Activated CD4-positive, alpha-beta memory T cell treated with anti-CD3 and anti-CD28 coated beads for 36 hours (primary cell): ENCODE results near the gene SH3PXD2A. TPM values are rescaled to one million over a fixed set of nuclear protein-coding genes. Genes with fewer than 3 reads are reported as not detected.
"Not testable (repeated sequence)": the region's sequence is repeated elsewhere in the genome, so short reads cannot be mapped to it uniquely, and the experiment has no call there.

Experiments used
- CTCF ChIA-PET: fragments of 350-600 bp; sonication (Branson Sonifier 250); formaldehyde crosslinking; loops from one replicate; lab custom pipeline; 2021; ENCODE audit warnings: antibody characterized with exemption, inconsistent platforms; lab: Charles Lee
- POLR2A ChIA-PET: fragments of 350-600 bp; sonication (Branson Sonifier 250); formaldehyde crosslinking; loops from one replicate; lab custom pipeline; 2021; ENCODE audit warnings: antibody characterized with exemption; lab: Charles Lee
- DNase-seq: peaks from one replicate; pipeline ENCODE4 v3.0.0-alpha.2; 2020
- H3K27ac Mint-ChIP-seq: one replicate; pipeline ENCODE4 v1.8.0; 2021; ENCODE audit warnings: mixed read lengths
- H3K27me3 Mint-ChIP-seq: one replicate; pipeline ENCODE4 v1.8.0; 2021; ENCODE audit warnings: mixed read lengths
- H3K36me3 Mint-ChIP-seq: one replicate; pipeline ENCODE4 v1.8.0; 2021; ENCODE audit warnings: mixed read lengths
- H3K4me1 Mint-ChIP-seq: one replicate; pipeline ENCODE4 v1.8.0; 2021; ENCODE audit warnings: low read depth, mixed read lengths
- H3K4me3 Mint-ChIP-seq: one replicate; pipeline ENCODE4 v1.8.0; 2021; ENCODE audit warnings: mild to moderate bottlenecking, mixed read lengths
- H3K9me3 Mint-ChIP-seq: one replicate; pipeline ENCODE4 v1.8.0; 2021; ENCODE audit warnings: mixed read lengths
- intact Hi-C: fragments of 100-400 bp; cut with micrococcal nuclease; formaldehyde crosslinking; loops from one replicate; pipeline ENCODE4 v1.15.1; 2023
- total RNA-seq, 2 experiments: library from RNA; stranded (reverse); gene quantifications; one replicate each; pipeline ENCODE4 v1.2.3, GENCODE V29; 2021

SH3PXD2A gene
- total RNA-seq, 2 experiments from 2014 or later, result 10.0 to 10.3 TPM

DNA sequence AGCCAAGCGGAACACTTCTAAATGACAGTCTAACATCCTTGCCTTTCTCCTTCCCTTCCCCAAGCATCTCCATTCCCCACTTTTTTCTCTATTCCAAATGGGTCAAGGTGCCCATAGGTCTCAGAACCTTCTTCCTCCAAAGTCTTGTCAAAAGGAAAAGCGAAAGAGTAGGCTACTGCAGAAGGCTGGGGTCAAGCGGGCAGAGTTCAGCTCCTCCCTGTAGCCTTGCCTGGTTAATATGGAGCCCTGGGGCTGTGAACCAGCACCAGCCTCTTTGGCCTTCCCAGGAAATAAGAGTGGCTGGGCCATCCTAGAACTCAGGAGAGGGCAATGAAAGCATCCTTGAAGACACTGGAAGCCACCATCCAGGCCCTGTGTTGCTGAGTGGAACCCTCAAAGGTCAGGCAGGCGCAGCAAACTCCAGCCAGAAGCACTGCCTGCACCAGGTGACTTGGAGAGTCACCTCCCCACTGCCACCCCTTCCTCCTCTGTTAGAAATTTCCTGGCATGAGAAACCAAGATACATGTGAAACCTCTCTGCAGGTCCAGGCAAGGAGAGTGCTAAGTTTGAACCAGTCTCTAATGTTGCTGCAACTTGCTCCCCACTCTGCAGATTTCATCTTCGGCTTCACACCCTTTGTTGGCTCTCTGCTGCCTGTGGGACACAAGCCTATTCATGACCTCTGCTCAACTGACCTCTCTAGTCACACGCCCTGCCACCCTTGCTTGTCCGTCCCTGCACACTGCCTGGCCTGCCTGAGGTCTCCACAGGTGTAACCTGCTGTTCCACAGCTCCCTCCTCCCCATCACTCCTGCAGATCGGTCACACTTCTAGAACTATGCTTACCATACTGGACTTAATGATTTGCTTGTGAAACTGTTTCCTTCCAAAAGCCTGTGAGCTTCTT is 74.9 kb downstream of the SH3PXD2A start:
- DNase-seq, result no peak
- Mint-ChIP-seq H3K4me3 (no peak overlapping the region), H3K27me3 (peaks cover 5% of the 10 kb centered on the region), H3K36me3 (no peaks in the 10 kb centered on the region), H3K27ac (no peak overlapping the region), H3K9me3 (no peaks in the 10 kb centered on the region), H3K4me1 (peaks cover 16% of the 10 kb centered on the region)
- intact Hi-C loops, result loop anchor here (5.0 kb wide), 1 partner anchor 33 kb away; no protein-coding TSS in a partner anchor
- ChIA-PET POLR2A (no interaction called here), CTCF (interaction anchor here (1.0 to 2.4 kb wide), 5 partner anchors 22 to 78 kb away, joined by 3 to 17 read pairs (median 4); no protein-coding TSS in a partner anchor)

- CTCF ChIA-PET, result interaction anchor here (0.6 to 1.4 kb wide), 2 partner anchors 66 to 69 kb away, joined by 3 to 6 read pairs; no protein-coding TSS in a partner anchor
- no peak for DNase-seq
- Mint-ChIP-seq H3K4me1 (peaks cover 16% of the 10 kb centered on the region), H3K27me3 (peaks cover 5% of the 10 kb centered on the region), H3K4me3 (no peak overlapping the region), H3K27ac (no peak overlapping the region), H3K9me3 (no peaks in the 10 kb centered on the region), H3K36me3 (no peaks in the 10 kb centered on the region)
- POLR2A ChIA-PET, result no interaction called here
- intact Hi-C loops, result no loop called here
These were observed 76.8 kb downstream of the SH3PXD2A start for GRCh38 chr10:103778358-103779139.

DNA sequence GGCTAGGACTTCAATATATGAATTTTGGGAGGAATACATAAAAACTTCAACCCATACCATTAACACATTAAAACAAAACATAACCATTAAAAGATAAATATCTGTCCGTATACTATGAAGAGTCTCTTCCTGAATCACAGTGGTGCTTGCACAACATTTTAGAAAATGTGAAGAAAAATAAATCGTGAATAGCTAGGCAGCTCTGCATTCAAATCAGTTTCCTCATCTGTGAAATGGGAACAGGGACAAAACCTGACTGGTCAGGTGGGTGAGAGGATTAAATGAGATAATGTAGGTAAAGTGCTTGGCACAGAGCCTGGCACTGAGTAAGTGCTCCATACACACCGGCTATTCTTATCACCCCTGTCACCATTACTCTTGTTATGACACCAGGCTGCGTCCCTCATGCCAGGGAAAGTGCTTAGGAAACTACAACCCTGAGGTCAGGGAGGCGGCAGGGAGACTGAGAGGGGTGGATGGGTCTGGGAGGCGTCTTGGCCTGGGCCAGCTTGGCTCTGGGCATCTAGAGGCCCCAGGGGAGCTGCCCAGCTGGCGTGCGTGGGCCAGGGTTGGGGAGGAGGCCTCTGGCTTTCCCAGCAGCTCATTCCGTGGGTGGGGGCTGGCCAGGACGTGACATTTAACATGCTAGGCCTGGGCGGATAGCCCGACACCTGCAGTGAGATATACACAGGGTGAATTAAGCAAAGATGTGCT is 78.3 kb downstream of the SH3PXD2A start:
- ChIA-PET POLR2A (no interaction called here), CTCF (interaction anchor here (1.9 kb wide), 1 partner anchor 22 kb away, joined by 4 read pairs; no protein-coding TSS in a partner anchor)
- Mint-ChIP-seq H3K9me3 (no peaks in the 10 kb centered on the region), H3K27ac (no peak overlapping the region), H3K36me3 (no peaks in the 10 kb centered on the region), H3K4me3 (no peak overlapping the region), H3K4me1 (peaks cover 22% of the 10 kb centered on the region), H3K27me3 (no peaks in the 10 kb centered on the region)
- no peak for DNase-seq
- intact Hi-C loops, result no loop called here

GRCh38 chr10:103775776-103776175 is 79.6 kb downstream of the SH3PXD2A start:
- POLR2A ChIA-PET, result interaction anchor here (1.0 kb wide), 1 partner anchor 11 kb away, joined by 3 read pairs; no protein-coding TSS in a partner anchor
- intact Hi-C loops, result no loop called here
- no peaks in the 10 kb centered on the region for H3K9me3 Mint-ChIP-seq
- H3K27me3 Mint-ChIP-seq, result no peaks in the 10 kb centered on the region
- peaks cover 20% of the 10 kb centered on the region for H3K4me1 Mint-ChIP-seq
- no peak for DNase-seq
- H3K4me3 Mint-ChIP-seq, result no peak overlapping the region
- H3K27ac Mint-ChIP-seq, result no peak overlapping the region
- CTCF ChIA-PET, result interaction anchor here (1.1 to 1.9 kb wide), 2 partner anchors 21 to 63 kb away, joined by 4 read pairs; no protein-coding TSS in a partner anchor
- no peaks in the 10 kb centered on the region for H3K36me3 Mint-ChIP-seq

DNA sequence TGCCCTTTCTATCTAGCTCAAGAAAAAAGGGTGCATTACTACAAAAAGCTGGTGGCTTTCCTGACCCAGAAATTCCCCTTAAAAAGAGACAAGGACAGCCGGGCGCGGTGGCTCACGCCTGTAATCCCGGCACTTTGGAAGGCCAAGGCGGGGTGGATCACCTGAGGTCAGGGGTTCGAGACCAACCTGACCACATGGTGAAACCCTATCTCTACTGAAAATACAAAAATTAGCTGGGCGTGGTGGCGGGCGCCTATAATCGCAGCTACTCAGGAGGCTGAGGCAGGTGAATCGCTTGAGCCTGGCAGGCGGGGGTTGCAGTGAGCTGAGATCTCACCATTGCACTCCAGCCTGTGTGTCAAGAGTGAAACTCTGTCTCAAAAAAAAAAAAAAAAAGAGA is 82.5 kb downstream of the SH3PXD2A start:
- intact Hi-C loops, H3K36me3 Mint-ChIP-seq, H3K9me3 Mint-ChIP-seq, DNase-seq, H3K27me3 Mint-ChIP-seq: not testable (repeated sequence)
- Mint-ChIP-seq H3K4me1 (peaks cover 31% of the 10 kb centered on the region), H3K4me3 (peak overlapping the region; percentile 85), H3K27ac (peak overlapping the region; percentile 89)
- ChIA-PET CTCF (interaction anchor here (0.9 to 3.2 kb wide), 6 partner anchors 9 to 79 kb away, joined by 3 to 20 read pairs (median 6); no protein-coding TSS in a partner anchor), POLR2A (interaction anchor here (0.8 to 1.6 kb wide), 3 partner anchors 9 to 85 kb away, joined by 3 to 5 read pairs (median 4); no protein-coding TSS in a partner anchor)

DNA sequence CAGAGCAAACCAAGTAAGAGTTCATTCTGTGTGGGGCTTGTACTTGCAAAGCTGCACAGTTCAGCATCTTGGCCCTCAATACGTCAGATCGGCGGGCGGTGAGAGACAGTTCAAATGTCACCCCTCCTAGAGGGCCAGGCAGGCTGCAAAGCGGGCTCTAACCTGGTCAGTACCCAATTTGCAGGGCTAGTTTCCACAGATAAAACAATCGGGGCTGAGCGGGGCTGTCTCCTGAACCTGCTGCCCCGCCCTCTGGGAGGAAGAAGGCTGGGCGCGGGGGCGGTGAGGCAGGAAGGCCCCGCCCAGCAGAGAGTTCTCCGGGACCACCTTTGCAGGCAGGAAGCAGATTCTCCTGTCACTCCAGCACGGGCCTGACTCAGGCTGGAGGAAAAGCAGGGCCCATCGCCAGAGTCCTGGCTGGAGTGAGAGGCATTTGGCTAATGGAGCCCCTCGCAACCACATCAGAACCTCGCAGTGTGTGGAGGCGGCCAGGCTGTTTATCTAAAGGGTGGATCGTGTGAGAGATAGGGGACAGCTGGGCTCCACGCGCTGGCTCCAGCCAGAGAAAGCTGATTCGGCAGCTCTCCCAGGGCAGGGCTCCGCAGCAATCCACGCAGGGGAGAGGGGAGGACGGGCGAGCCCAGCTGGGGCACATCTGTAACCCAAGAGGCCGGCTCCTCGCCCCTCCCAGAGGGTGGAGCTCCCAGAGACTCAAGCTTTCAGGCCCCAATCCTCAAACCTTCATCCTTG is 83.1 kb downstream of the SH3PXD2A start:
- no peaks in the 10 kb centered on the region for H3K9me3 Mint-ChIP-seq
- ChIA-PET POLR2A (interaction anchor here (0.7 to 1.6 kb wide), 4 partner anchors 9 to 86 kb away, joined by 3 to 5 read pairs (median 4); no protein-coding TSS in a partner anchor), CTCF (interaction anchor here (0.9 to 3.2 kb wide), 6 partner anchors 9 to 80 kb away, joined by 3 to 20 read pairs (median 6); no protein-coding TSS in a partner anchor)
- intact Hi-C loops, result no loop called here
- DNase-seq, result peak; percentile 75
- no peaks in the 10 kb centered on the region for H3K36me3 Mint-ChIP-seq
- H3K4me3 Mint-ChIP-seq, result peak overlapping the region; percentile 85
- H3K27me3 Mint-ChIP-seq, result no peaks in the 10 kb centered on the region
- peak overlapping the region; percentile 89 for H3K27ac Mint-ChIP-seq
- H3K4me1 Mint-ChIP-seq, result peaks cover 31% of the 10 kb centered on the region

- Mint-ChIP-seq H3K27me3 (no peaks in the 10 kb centered on the region), H3K27ac (no peak overlapping the region), H3K4me1 (peaks cover 42% of the 10 kb centered on the region), H3K36me3 (no peaks in the 10 kb centered on the region), H3K9me3 (no peaks in the 10 kb centered on the region), H3K4me3 (no peak overlapping the region)
- no peak for DNase-seq
- POLR2A ChIA-PET, result no interaction called here
- intact Hi-C loops, result no loop called here
- CTCF ChIA-PET, result interaction anchor here (3.2 kb wide), 1 partner anchor 57 kb away, joined by 9 read pairs; no protein-coding TSS in a partner anchor
These were observed 85.2 kb downstream of the SH3PXD2A start for GRCh38 chr10:103770139-103770538.

GRCh38 chr10:103769176-103769575 is 86.2 kb downstream of the SH3PXD2A start:
- H3K9me3 Mint-ChIP-seq, result no peaks in the 10 kb centered on the region
- CTCF ChIA-PET, result interaction anchor here (0.7 kb wide), 1 partner anchor 16 kb away, joined by 3 read pairs; no protein-coding TSS in a partner anchor
- H3K36me3 Mint-ChIP-seq, result no peaks in the 10 kb centered on the region
- H3K27ac Mint-ChIP-seq, result no peak overlapping the region
- H3K27me3 Mint-ChIP-seq, result no peaks in the 10 kb centered on the region
- H3K4me3 Mint-ChIP-seq, result no peak overlapping the region
- POLR2A ChIA-PET, result no interaction called here
- DNase-seq, result no peak
- H3K4me1 Mint-ChIP-seq, result peaks cover 51% of the 10 kb centered on the region
- intact Hi-C loops, result loop anchor here (5.0 kb wide), 2 partner anchors 33 to 77 kb away; no protein-coding TSS in a partner anchor

GRCh38 chr10:103768345-103768744 is 87.0 kb downstream of the SH3PXD2A start:
- H3K36me3 Mint-ChIP-seq, result no peaks in the 10 kb centered on the region
- intact Hi-C loops, result loop anchor here (5.0 kb wide), 2 partner anchors 34 to 76 kb away; no protein-coding TSS in a partner anchor
- CTCF ChIA-PET, result interaction anchor here (0.7 kb wide), 1 partner anchor 15 kb away, joined by 3 read pairs; no protein-coding TSS in a partner anchor
- H3K27me3 Mint-ChIP-seq, result no peaks in the 10 kb centered on the region
- H3K27ac Mint-ChIP-seq, result no peak overlapping the region
- H3K9me3 Mint-ChIP-seq, result no peaks in the 10 kb centered on the region
- no peak for DNase-seq
- no peak overlapping the region for H3K4me3 Mint-ChIP-seq
- POLR2A ChIA-PET, result no interaction called here
- peaks cover 59% of the 10 kb centered on the region for H3K4me1 Mint-ChIP-seq

GRCh38 chr10:103767756-103768155 is 87.6 kb downstream of the SH3PXD2A start:
- Mint-ChIP-seq H3K36me3 (no peaks in the 10 kb centered on the region), H3K27ac (no peak overlapping the region), H3K27me3 (no peaks in the 10 kb centered on the region), H3K4me1 (peaks cover 65% of the 10 kb centered on the region), H3K9me3 (no peaks in the 10 kb centered on the region), H3K4me3 (no peak overlapping the region)
- CTCF ChIA-PET, result no interaction called here
- no peak for DNase-seq
- intact Hi-C loops, result loop anchor here (5.0 kb wide), 2 partner anchors 35 to 75 kb away; no protein-coding TSS in a partner anchor
- POLR2A ChIA-PET, result no interaction called here
